Calu3 (cell line): Measurements from ENCODE around the gene PITPNB. TPM values are rescaled to one million over a fixed set of nuclear protein-coding genes. Genes with fewer than 3 reads are reported as not detected.

Experiments
- BruUV-seq: library from RNA; stranded (reverse); fragments of 400-500 nt; replicated peaks from 2 replicates; lab custom pipeline; 2021; lab: Mats Ljungman, UMichigan
- CTCF ChIA-PET: fragments of 300-600 bp; sonication (Branson Sonifier 250); formaldehyde crosslinking; loops from one replicate; lab custom pipeline; 2022; ENCODE audit warnings: antibody characterized with exemption; lab: Charles Lee
- DNase-seq: peaks from one replicate; pipeline ENCODE4 v3.0.0; 2022
- H3K27ac Mint-ChIP-seq: one replicate; pipeline ENCODE4 v1.8.0; 2022; ENCODE audit warnings: mixed read lengths; ENCODE audit not compliant: unreplicated experiment
- H3K27me3 Mint-ChIP-seq: one replicate; pipeline ENCODE4 v1.8.0; 2022; ENCODE audit warnings: mixed read lengths; ENCODE audit not compliant: unreplicated experiment
- H3K36me3 Mint-ChIP-seq: one replicate; pipeline ENCODE4 v1.8.0; 2022; ENCODE audit warnings: mild to moderate bottlenecking, moderate library complexity, mixed read lengths; ENCODE audit not compliant: insufficient read depth, unreplicated experiment
- H3K4me1 Mint-ChIP-seq: one replicate; pipeline ENCODE4 v1.8.0; 2022; ENCODE audit warnings: mild to moderate bottlenecking, low read depth, mixed read lengths; ENCODE audit not compliant: unreplicated experiment
- H3K4me3 Mint-ChIP-seq: one replicate; pipeline ENCODE4 v1.8.0; 2022; ENCODE audit warnings: mild to moderate bottlenecking, low read depth, moderate library complexity, mixed read lengths; ENCODE audit not compliant: unreplicated experiment
- H3K9me3 Mint-ChIP-seq: one replicate; pipeline ENCODE4 v1.8.0; 2022; ENCODE audit warnings: low read depth, mixed read lengths; ENCODE audit not compliant: unreplicated experiment
- CTCF ChIP-seq: fragments of 200-600 bp; IDR thresholded peaks from one replicate; pipeline ENCODE4 v1.8.0; 2022; ENCODE audit warnings: antibody characterized with exemption; ENCODE audit not compliant: unreplicated experiment
- intact Hi-C: fragments of 100-400 bp; cut with micrococcal nuclease; formaldehyde crosslinking; loops from one replicate; pipeline ENCODE4 v1.10.0; 2022; ENCODE audit not compliant: unreplicated experiment
- total RNA-seq: library from RNA; stranded (reverse); gene quantifications from 2 replicates; pipeline ENCODE4 v1.2.3, GENCODE V29; 2022

PITPNB gene
- total RNA-seq, 1 experiment from 2014 or later: 136 TPM

- H3K4me1 Mint-ChIP-seq: no peaks in the 10 kb centered on the region
- no peak overlapping the region for H3K4me3 Mint-ChIP-seq
- H3K9me3 Mint-ChIP-seq: no peaks in the 10 kb centered on the region
- no peaks in the 10 kb centered on the region for H3K27me3 Mint-ChIP-seq
- H3K27ac Mint-ChIP-seq: no peak overlapping the region
- no peak for TF ChIP-seq CTCF
- CTCF ChIA-PET: interaction anchor here (0.6 kb wide), 1 partner anchor 28 kb away, joined by 3 read pairs; no protein-coding TSS in a partner anchor
- no TSS peak for BruUV-seq
- intact Hi-C loops: no loop called here
- DNase-seq: no peak
- peaks cover 33% of the 10 kb centered on the region for H3K36me3 Mint-ChIP-seq
Measured at GRCh38 chr22:27903805-27904473, 15.1 kb downstream of the PITPNB start.

- H3K4me1 Mint-ChIP-seq: no peaks in the 10 kb centered on the region
- H3K9me3 Mint-ChIP-seq: no peaks in the 10 kb centered on the region
- no peak for TF ChIP-seq CTCF
- H3K4me3 Mint-ChIP-seq: no peak overlapping the region
- peaks cover 42% of the 10 kb centered on the region for H3K36me3 Mint-ChIP-seq
- no TSS peak for BruUV-seq
- intact Hi-C loops: no loop called here
- DNase-seq: no peak
- CTCF ChIA-PET: interaction anchor here (1.5 kb wide), 1 partner anchor 52 kb away, joined by 3 read pairs; no protein-coding TSS in a partner anchor
- H3K27me3 Mint-ChIP-seq: no peaks in the 10 kb centered on the region
- no peak overlapping the region for H3K27ac Mint-ChIP-seq
Measured at GRCh38 chr22:27900153-27900552, 18.9 kb downstream of the PITPNB start.

- no peak overlapping the region for H3K27ac Mint-ChIP-seq
- no peak for TF ChIP-seq CTCF
- H3K9me3 Mint-ChIP-seq: no peaks in the 10 kb centered on the region
- no TSS peak for BruUV-seq
- CTCF ChIA-PET: no interaction called here
- no peaks in the 10 kb centered on the region for H3K4me1 Mint-ChIP-seq
- H3K27me3 Mint-ChIP-seq: no peaks in the 10 kb centered on the region
- no peak for DNase-seq
- no peak overlapping the region for H3K4me3 Mint-ChIP-seq
- H3K36me3 Mint-ChIP-seq: peaks cover 55% of the 10 kb centered on the region
- intact Hi-C loops: no loop called here
Measured at GRCh38 chr22:27896245-27896644, 22.8 kb downstream of the PITPNB start.

GRCh38 chr22:27895600-27895999 lies 23.5 kb downstream of the PITPNB start:
- no TSS peak for BruUV-seq
- no peak overlapping the region for H3K27ac Mint-ChIP-seq
- CTCF ChIA-PET: no interaction called here
- no peaks in the 10 kb centered on the region for H3K9me3 Mint-ChIP-seq
- TF ChIP-seq CTCF: no peak
- no peak for DNase-seq
- no peaks in the 10 kb centered on the region for H3K4me1 Mint-ChIP-seq
- peaks cover 51% of the 10 kb centered on the region for H3K36me3 Mint-ChIP-seq
- H3K4me3 Mint-ChIP-seq: no peak overlapping the region
- intact Hi-C loops: loop anchor here (2.0 kb wide), 1 partner anchor 19 kb away; no protein-coding TSS in a partner anchor
- H3K27me3 Mint-ChIP-seq: no peaks in the 10 kb centered on the region
